ENCODE measurements around the gene TPP1. TPM values are rescaled to one million over a fixed set of nuclear protein-coding genes. Genes with fewer than 3 reads are reported as not detected.

The TPP1 gene
- total RNA-seq, 4 donors from 2014 or later = 13.9 to 43.4 (median 19.6) TPM

DNA sequence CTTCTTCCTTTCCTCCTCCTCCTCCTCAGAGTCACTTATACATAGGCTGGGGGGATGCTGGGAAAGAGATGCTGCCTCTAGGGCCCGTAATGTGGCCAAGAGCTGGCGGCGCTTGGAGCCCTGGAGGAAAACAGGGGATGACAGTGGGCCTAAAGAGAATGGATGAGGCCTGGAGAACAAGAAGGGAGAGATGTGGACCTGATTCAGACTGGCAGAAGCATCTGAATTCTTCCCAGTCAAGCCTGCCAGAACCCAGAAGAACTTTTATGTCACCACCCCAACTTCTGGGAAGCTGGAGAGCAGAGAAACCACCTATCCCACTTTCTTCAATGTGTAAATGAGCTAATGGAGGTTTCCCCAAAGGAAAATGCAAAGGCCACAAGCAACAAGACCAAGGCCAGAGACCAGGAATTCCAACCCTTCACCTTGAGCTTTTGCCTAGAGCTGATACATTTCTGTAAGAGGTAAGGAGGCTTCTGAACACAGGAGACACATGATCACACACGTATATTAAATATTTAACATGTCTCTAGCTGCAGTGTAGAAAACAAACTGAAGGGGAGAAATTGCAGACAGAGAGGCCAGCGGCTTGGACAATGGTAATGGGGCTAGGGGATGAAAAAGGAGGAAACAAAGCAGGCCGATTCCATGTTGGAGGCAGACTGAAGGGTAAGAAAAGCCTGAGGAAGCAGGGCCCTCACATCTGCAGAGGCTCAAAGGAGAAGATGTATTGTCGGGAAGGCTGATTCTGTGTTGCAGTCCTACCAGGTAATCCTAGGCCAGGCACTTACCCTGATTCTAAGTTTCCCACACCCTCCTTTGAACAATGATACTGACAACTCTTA, 16.9 kb downstream of the TPP1 start:
- in situ Hi-C loops (cut with MboI; ENCODE audit: low sequenced_read_pairs in 4 of 4) = loop anchor here in 2 of 4 donors (5.0 to 10.0 kb wide), 3 partner anchors 80 to 128 kb away; partner anchors contain the start of genes MRPL17 (in 2 of the 2) and TRIM3 (in 1 of the 2)
- peaks cover 41 to 46% of the 10 kb centered on the region in 2 donors for H3K4me1 ChIP-seq
- H3K36me3 ChIP-seq = peaks cover 0 to 36% of the 10 kb centered on the region in 2 donors
- DNase-seq = no peak
- H3K27me3 ChIP-seq = no peaks in the 10 kb centered on the region
- peak overlapping the region; percentile 93 to 97 (median 94) for H3K27ac ChIP-seq
- ATAC-seq = no peak
- no peak for TF ChIP-seq POLR2A (IDR thresholded peaks at IDR 0.05)
- TF ChIP-seq, protein P1, sequence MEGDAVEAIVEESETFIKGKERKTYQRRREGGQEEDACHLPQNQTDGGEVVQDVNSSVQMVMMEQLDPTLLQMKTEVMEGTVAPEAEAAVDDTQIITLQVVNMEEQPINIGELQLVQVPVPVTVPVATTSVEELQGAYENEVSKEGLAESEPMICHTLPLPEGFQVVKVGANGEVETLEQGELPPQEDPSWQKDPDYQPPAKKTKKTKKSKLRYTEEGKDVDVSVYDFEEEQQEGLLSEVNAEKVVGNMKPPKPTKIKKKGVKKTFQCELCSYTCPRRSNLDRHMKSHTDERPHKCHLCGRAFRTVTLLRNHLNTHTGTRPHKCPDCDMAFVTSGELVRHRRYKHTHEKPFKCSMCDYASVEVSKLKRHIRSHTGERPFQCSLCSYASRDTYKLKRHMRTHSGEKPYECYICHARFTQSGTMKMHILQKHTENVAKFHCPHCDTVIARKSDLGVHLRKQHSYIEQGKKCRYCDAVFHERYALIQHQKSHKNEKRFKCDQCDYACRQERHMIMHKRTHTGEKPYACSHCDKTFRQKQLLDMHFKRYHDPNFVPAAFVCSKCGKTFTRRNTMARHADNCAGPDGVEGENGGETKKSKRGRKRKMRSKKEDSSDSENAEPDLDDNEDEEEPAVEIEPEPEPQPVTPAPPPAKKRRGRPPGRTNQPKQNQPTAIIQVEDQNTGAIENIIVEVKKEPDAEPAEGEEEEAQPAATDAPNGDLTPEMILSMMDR (IDR thresholded peaks at IDR 0.05 in 4 of 5, conservative IDR thresholded peaks at IDR 0.05 in 1 of 5) = no peak
- intact Hi-C loops (cut with DNase I; ENCODE audit: low total_unique reads) = loop anchor here (1.0 to 10.0 kb wide), 4 partner anchors 31 to 368 kb away; partner anchors contain the start of genes ARFIP2, CNGA4, FHIP1B and SMPD1
- H3K9me3 ChIP-seq = no peaks in the 10 kb centered on the region
- H3K4me3 ChIP-seq = peak overlapping the region; percentile 87 to 97 (median 90)

DNA sequence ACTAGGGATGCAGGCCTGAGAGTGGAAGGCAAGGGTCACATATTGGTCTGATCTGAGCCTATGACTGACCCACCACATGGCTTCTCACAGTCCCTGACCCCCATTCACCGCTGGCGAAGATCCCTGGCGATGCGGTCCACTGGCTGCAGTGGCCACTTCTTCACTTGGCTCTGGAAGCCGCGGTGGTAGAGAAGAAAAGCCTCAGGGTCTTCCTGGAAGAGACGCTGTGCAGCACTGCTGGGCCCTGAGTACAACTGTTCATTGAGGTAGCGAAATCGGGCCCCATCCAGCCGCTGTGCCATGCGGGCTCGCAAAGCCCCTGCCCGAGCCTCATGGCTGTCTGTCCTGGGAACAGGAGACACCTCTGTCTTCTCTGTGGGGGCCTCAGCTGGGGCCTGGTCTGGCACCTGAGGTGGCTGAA, 18.2 kb downstream of the TPP1 start:
- Histone ChIP-seq H3K4me3 (no peak overlapping the region), H3K36me3 (peaks cover 0 to 47% of the 10 kb centered on the region in 2 donors), H3K4me1 (peaks cover 33 to 41% of the 10 kb centered on the region in 2 donors), H3K27me3 (no peaks in the 10 kb centered on the region), H3K9me3 (no peaks in the 10 kb centered on the region), H3K27ac (no peak overlapping the region)
- in situ Hi-C loops (cut with MboI; ENCODE audit: low sequenced_read_pairs in 4 of 4) = loop anchor here in 2 of 4 donors (5.0 to 10.0 kb wide), 3 partner anchors 81 to 126 kb away; partner anchors contain the start of genes MRPL17 (in 2 of the 2) and TRIM3 (in 1 of the 2)
- ATAC-seq (no peak), DNase-seq (no peak)
- intact Hi-C loops (cut with DNase I; ENCODE audit: low total_unique reads) = loop anchor here (5.0 to 10.0 kb wide), 3 partner anchors 119 to 366 kb away; partner anchors contain the start of genes ARFIP2, CNGA4, FHIP1B and SMPD1
- TF ChIP-seq, protein P1 (IDR thresholded peaks at IDR 0.05 in 4 of 5, conservative IDR thresholded peaks at IDR 0.05 in 1 of 5) = no peak
- no peak for TF ChIP-seq POLR2A (IDR thresholded peaks at IDR 0.05)

DNA sequence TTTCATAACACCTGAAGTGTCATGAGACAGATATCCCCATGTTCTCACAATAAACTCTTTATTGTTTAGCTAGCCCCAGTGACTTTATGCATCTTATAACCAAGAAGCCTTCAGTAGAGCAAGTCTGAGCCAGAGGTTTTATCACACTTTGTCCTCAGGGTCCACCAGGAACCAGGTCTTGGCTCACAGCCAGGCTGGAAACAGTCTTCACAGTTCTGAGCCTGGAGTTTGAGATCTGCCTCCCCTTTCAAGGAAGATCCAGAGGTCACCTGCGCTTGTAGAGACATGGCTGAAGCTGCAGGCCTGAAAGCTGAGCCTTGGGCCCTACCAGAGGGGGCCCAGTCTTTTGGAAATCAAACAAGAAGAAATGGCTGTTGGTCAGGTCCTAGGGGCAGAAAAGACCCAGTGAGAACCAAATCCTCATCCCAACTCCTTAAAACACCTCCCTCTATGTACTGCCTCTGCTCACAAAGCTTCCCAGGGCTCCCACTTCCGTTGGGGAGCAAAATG, 19.3 kb downstream of the TPP1 start:
- H3K4me1 ChIP-seq = peaks cover 25 to 35% of the 10 kb centered on the region in 2 donors
- no peaks in the 10 kb centered on the region for H3K9me3 ChIP-seq
- in situ Hi-C loops (cut with MboI; ENCODE audit: low sequenced_read_pairs in 4 of 4) = loop anchor here in 2 of 4 donors (5.0 to 10.0 kb wide), 3 partner anchors 82 to 125 kb away; partner anchors contain the start of genes MRPL17 (in 2 of the 2) and TRIM3 (in 1 of the 2)
- intact Hi-C loops (cut with DNase I; ENCODE audit: low total_unique reads) = loop anchor here (5.0 to 10.0 kb wide), 3 partner anchors 118 to 365 kb away; partner anchors contain the start of genes ARFIP2, CNGA4, FHIP1B and SMPD1
- no peak overlapping the region for H3K27ac ChIP-seq
- no peaks in the 10 kb centered on the region for H3K27me3 ChIP-seq
- H3K4me3 ChIP-seq = no peak overlapping the region
- H3K36me3 ChIP-seq = peaks cover 0 to 50% of the 10 kb centered on the region in 2 donors
- TF ChIP-seq POLR2A (IDR thresholded peaks at IDR 0.05) = no peak
- TF ChIP-seq, protein P1 (IDR thresholded peaks at IDR 0.05 in 4 of 5, conservative IDR thresholded peaks at IDR 0.05 in 1 of 5) = no peak
- DNase-seq = no peak
- no peak for ATAC-seq

DNA sequence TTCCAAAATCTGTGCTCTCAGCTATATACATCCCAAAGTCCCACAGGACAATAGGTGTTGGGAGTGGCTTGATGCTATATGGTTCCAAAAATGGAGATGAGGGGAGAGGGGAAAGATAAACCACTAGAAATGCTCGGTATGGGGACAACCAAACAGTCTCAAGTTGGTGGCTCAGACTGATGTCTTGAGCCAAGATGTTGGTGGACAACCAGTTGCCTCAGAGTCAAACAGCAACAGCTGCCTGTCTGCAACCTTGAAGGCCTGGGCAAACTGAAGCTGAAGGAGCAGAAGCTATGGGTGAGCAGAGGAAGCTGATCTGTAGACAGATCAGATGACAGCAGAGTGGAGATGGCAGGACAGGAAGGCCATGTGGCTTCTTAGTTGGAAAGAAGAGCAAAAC, 19.8 kb downstream of the TPP1 start:
- intact Hi-C loops (cut with DNase I; ENCODE audit: low total_unique reads) (no loop called here), in situ Hi-C loops (cut with MboI; ENCODE audit: low sequenced_read_pairs in 4 of 4) (no loop called here)
- TF ChIP-seq, protein P1 (IDR thresholded peaks at IDR 0.05 in 4 of 5, conservative IDR thresholded peaks at IDR 0.05 in 1 of 5) = no peak
- no peak for TF ChIP-seq POLR2A (IDR thresholded peaks at IDR 0.05)
- Histone ChIP-seq H3K4me3 (no peak overlapping the region), H3K4me1 (peaks cover 20 to 30% of the 10 kb centered on the region in 2 donors), H3K9me3 (no peaks in the 10 kb centered on the region), H3K27me3 (no peaks in the 10 kb centered on the region), H3K36me3 (peaks cover 0 to 52% of the 10 kb centered on the region in 2 donors), H3K27ac (no peak overlapping the region)
- DNase-seq (no peak), ATAC-seq (no peak)
